GM19324 (cell line): ENCODE measurements around the gene LPA.
"Not testable (repeated sequence)": the region's sequence is repeated elsewhere in the genome, so short reads cannot be mapped to it uniquely, and the experiment has no call there.

Experiments
- ATAC-seq: cut with Tn5 transposase; IDR thresholded peaks from one replicate; pipeline ENCODE4 v1.9.1; 2021; ENCODE audit warnings: mild to moderate bottlenecking, moderate library complexity; ENCODE audit not compliant: unreplicated experiment, low FRiP score

Gene LPA

GRCh38 chr6:160664198-160664597 lies at the start of gene LPA:
Gene LPA, minus strand, starts transcription at chr6:160664275. Its CDS starts 61 bp downstream, at chr6:160664214.
- not testable (repeated sequence) for ATAC-seq

GRCh38 chr6:160708993-160709392 lies 44.9 kb upstream of the LPA start:
- ATAC-seq: not testable (repeated sequence)

- not testable (repeated sequence) for ATAC-seq
Observed at GRCh38 chr6:160704688-160705087, 40.6 kb upstream of the LPA start.

GRCh38 chr6:160701918-160702680 lies 38.0 kb upstream of the LPA start, which contains the start of gene PLG:
Gene PLG, plus strand, starts transcription at chr6:160702244. Its CDS starts 61 bp downstream, at chr6:160702305.
- not testable (repeated sequence) for ATAC-seq

- no peak for ATAC-seq
Observed at GRCh38 chr6:160697826-160698225, 33.8 kb upstream of the LPA start.

GRCh38 chr6:160696884-160697283 lies 32.8 kb upstream of the LPA start:
- ATAC-seq: not testable (repeated sequence)

GRCh38 chr6:160695622-160696021 lies 31.5 kb upstream of the LPA start:
- ATAC-seq: not testable (repeated sequence)

- ATAC-seq: not testable (repeated sequence)
Observed at GRCh38 chr6:160695025-160695424, 30.9 kb upstream of the LPA start.

GRCh38 chr6:160692369-160692959 lies 28.4 kb upstream of the LPA start:
- no peak for ATAC-seq

GRCh38 chr6:160691617-160692016 lies 27.5 kb upstream of the LPA start:
- no peak for ATAC-seq

- no peak for ATAC-seq
Observed at GRCh38 chr6:160690458-160690857, 26.4 kb upstream of the LPA start.

GRCh38 chr6:160685762-160686450 lies 21.8 kb upstream of the LPA start:
- ATAC-seq: no peak

- not testable (repeated sequence) for ATAC-seq
Observed at GRCh38 chr6:160685101-160685761, 21.2 kb upstream of the LPA start.

GRCh38 chr6:160679402-160679769 lies 15.3 kb upstream of the LPA start:
- ATAC-seq: no peak

GRCh38 chr6:160678744-160679401 lies 14.8 kb upstream of the LPA start:
- ATAC-seq: no peak

GRCh38 chr6:160678230-160678629 lies 14.2 kb upstream of the LPA start:
- no peak for ATAC-seq

GRCh38 chr6:160676418-160676817 lies 12.3 kb upstream of the LPA start:
- not testable (repeated sequence) for ATAC-seq

- ATAC-seq: no peak
Observed at GRCh38 chr6:160668589-160668988, 4.5 kb upstream of the LPA start.

- ATAC-seq: no peak
Observed at GRCh38 chr6:160667639-160668481, 3.8 kb upstream of the LPA start.
